ENCODE measurements around the gene PHYH.
"Not testable (repeated sequence)": the region's sequence is repeated elsewhere in the genome, so short reads cannot be mapped to it uniquely, and the experiment has no call there.

The PHYH gene

GRCh38 chr10:13263591-13263990 lies 36.3 kb downstream of the PHYH start:
- in situ Hi-C loops (cut with MboI; ENCODE audit: low sequenced_read_pairs, unreplicated experiment), result no loop called here
- TF ChIP-seq, protein P1, sequence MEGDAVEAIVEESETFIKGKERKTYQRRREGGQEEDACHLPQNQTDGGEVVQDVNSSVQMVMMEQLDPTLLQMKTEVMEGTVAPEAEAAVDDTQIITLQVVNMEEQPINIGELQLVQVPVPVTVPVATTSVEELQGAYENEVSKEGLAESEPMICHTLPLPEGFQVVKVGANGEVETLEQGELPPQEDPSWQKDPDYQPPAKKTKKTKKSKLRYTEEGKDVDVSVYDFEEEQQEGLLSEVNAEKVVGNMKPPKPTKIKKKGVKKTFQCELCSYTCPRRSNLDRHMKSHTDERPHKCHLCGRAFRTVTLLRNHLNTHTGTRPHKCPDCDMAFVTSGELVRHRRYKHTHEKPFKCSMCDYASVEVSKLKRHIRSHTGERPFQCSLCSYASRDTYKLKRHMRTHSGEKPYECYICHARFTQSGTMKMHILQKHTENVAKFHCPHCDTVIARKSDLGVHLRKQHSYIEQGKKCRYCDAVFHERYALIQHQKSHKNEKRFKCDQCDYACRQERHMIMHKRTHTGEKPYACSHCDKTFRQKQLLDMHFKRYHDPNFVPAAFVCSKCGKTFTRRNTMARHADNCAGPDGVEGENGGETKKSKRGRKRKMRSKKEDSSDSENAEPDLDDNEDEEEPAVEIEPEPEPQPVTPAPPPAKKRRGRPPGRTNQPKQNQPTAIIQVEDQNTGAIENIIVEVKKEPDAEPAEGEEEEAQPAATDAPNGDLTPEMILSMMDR (IDR thresholded peaks at IDR 0.05; ENCODE audit: borderline replicate concordance, control extremely low read depth, extremely low read depth, insufficient read depth, missing control alignments), result no peak
- no peak for DNase-seq (ENCODE audit: low spot score)

GRCh38 chr10:13262433-13262832 lies 37.4 kb downstream of the PHYH start:
- TF ChIP-seq, protein P1 (IDR thresholded peaks at IDR 0.05; ENCODE audit: borderline replicate concordance, control extremely low read depth, extremely low read depth, insufficient read depth, missing control alignments), result no peak
- DNase-seq (ENCODE audit: low spot score), result no peak
- in situ Hi-C loops (cut with MboI; ENCODE audit: low sequenced_read_pairs, unreplicated experiment), result no loop called here

DNA sequence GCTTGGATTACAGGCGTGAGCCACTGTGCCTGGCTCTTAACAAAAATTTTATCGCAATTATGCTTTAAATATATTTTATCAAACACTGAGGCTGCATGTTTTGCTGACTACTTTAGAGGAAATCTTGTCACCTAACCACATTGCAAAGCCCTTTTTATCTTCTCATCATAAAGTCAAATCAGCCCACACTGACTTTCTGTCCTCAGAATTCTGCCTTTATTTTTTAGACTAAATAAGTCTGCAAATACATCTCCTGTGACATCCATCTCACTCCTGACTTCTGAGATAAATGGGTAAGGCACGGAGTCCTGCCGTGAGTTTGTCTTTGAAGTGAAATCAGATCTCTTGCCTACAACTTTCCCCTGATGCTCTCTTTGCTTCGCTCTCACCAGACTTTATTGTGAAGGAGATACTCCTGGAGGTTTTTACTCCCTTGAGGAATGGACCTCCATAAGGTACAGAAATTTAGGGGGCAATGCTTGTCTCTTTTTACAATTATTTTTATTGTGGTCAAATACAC lies 42.2 kb downstream of the PHYH start:
- in situ Hi-C loops (cut with MboI; ENCODE audit: low sequenced_read_pairs, unreplicated experiment), result no loop called here
- TF ChIP-seq, protein P1 (IDR thresholded peaks at IDR 0.05; ENCODE audit: borderline replicate concordance, control extremely low read depth, extremely low read depth, insufficient read depth, missing control alignments), result no peak
- DNase-seq (ENCODE audit: low spot score), result no peak

DNA sequence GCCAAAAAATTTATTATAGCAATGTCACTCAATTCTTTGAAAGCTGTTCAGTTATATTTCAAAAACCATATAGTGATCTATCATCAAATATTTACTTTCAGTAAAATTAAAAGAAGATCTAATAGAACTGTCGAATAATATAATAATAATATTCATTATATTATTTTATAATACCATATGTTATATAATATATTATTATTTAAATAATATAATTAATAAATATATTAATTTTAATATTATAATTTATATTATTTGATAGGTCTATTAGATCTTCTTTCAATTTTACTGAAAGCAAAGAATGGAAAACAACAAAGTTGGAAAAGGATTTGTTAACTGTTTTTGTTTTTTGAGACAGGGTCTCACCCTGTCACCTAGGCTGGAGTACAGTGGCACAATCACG lies 43.2 kb downstream of the PHYH start:
- DNase-seq (ENCODE audit: low spot score), result no peak
- in situ Hi-C loops (cut with MboI; ENCODE audit: low sequenced_read_pairs, unreplicated experiment), result no loop called here
- TF ChIP-seq, protein P1 (IDR thresholded peaks at IDR 0.05; ENCODE audit: borderline replicate concordance, control extremely low read depth, extremely low read depth, insufficient read depth, missing control alignments), result no peak

- in situ Hi-C loops (cut with MboI; ENCODE audit: low sequenced_read_pairs, unreplicated experiment), result no loop called here
- no peak for DNase-seq (ENCODE audit: low spot score)
- TF ChIP-seq, protein P1 (IDR thresholded peaks at IDR 0.05; ENCODE audit: borderline replicate concordance, control extremely low read depth, extremely low read depth, insufficient read depth, missing control alignments), result no peak
Observed at GRCh38 chr10:13253726-13254125, 46.1 kb downstream of the PHYH start.

DNA sequence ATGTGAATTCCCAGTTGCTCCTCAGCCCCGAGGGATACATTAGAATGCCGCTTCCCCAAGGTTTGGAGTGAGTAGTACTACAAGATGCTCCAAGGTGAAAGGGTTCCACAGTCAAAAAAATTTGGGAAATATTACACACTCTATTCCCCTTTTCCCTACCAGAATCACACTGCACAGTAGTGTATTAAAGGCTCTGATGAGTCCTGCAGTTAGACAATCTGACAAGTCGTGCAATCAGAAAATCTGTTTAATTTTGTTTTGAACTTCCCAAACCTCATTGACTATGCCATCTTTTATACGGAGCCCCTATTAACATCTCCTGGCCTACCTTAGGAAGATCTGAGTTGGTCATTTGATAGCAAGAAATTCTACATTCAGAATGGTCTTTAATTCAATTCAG lies 52.1 kb downstream of the PHYH start:
- in situ Hi-C loops (cut with MboI; ENCODE audit: low sequenced_read_pairs, unreplicated experiment), result no loop called here
- DNase-seq (ENCODE audit: low spot score), result no peak
- TF ChIP-seq, protein P1 (IDR thresholded peaks at IDR 0.05; ENCODE audit: borderline replicate concordance, control extremely low read depth, extremely low read depth, insufficient read depth, missing control alignments), result no peak

DNA sequence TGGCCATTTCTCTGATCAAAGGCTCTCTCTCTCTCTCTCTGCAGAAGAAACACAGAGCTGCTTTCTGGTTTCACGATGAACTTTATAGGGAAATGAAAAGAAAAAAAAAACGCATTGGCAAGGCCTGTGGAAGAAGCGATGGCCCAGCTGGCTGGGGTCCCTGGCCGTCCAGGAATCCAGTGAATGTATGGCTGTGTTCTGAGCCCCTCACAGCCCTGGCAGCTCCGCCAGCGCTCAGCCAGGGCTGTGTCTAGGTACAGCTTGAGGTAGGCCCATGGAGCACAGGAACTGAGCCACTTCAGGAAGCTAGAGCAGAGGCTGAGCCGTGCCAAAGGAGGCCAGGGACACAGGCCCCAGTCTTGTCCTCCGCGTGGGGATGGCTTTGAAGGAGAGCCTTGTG lies 52.6 kb downstream of the PHYH start:
- in situ Hi-C loops (cut with MboI; ENCODE audit: low sequenced_read_pairs, unreplicated experiment), result no loop called here
- TF ChIP-seq, protein P1 (IDR thresholded peaks at IDR 0.05; ENCODE audit: borderline replicate concordance, control extremely low read depth, extremely low read depth, insufficient read depth, missing control alignments), result no peak
- peak; percentile 4 for DNase-seq (ENCODE audit: low spot score)

DNA sequence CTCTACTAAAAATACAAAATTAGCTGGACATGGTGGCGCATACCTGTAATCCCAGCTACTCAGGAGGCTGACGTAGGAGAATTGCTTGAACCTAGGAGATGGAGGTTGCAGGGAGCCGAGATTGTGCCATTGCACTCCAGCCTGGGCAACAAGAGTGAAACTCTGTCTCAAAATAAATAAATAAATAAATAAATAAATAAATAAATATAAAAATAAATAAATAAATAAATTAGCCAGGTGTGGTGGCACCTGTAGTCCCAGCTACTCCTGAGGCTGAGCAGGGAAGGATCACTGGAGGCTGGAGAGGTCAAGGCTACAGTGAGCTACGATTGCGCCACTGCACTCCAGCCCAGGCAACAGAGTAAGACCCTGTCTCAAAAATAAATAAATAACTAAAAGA lies 57.6 kb downstream of the PHYH start:
- in situ Hi-C loops (cut with MboI; ENCODE audit: low sequenced_read_pairs, unreplicated experiment), result not testable (repeated sequence)

More for the DNA sequence above, 57.6 kb downstream of the PHYH start:
- DNase-seq (ENCODE audit: low spot score), result not testable (repeated sequence)

All from GM13976 (cell line).